Lower leg skin (tissue), 3 donors: ENCODE data around the gene TENM4.

Experiments
- CTCF ChIP-seq, 3 donors: fragments of 450-650 bp; IDR thresholded peaks; one replicate each; pipeline ENCODE4 v1.5.1; 2016; ENCODE audit warnings: antibody characterized with exemption in 3 of 3, mild to moderate bottlenecking in 3 of 3, moderate library complexity in 2 of 3
- POLR2A ChIP-seq, 2 donors: fragments of 450-650 bp; IDR thresholded peaks; one replicate each; pipeline ENCODE4 v1.6.1; 2016 to 2017; ENCODE audit warnings: antibody characterized with exemption in 2 of 2, mild to moderate bottlenecking in 1 of 2, moderate library complexity in 1 of 2

GRCh38 chr11:79431535-79431934, 9.3 kb downstream of the TENM4 start:
- TF ChIP-seq CTCF (IDR thresholded peaks at IDR 0.05) (no peak), POLR2A (IDR thresholded peaks at IDR 0.05) (no peak)
